Stimulated activated CD8-positive, alpha-beta memory T cell treated with anti-CD3 and anti-CD28 coated beads, Interleukin-15, amount 100 ng/mL, for 24 hours (primary cell): ENCODE data around the gene STARD3.

Experiments used
- DNase-seq: peaks from one replicate; pipeline ENCODE4 v3.0.0-alpha.2; 2020; ENCODE audit warnings: low read depth

The STARD3 gene

GRCh38 chr17:39660397-39661385 is 23.7 kb downstream of the STARD3 start:
- DNase-seq = no peak

GRCh38 chr17:39661744-39662541 is 25.0 kb downstream of the STARD3 start:
- DNase-seq = no peak

GRCh38 chr17:39662551-39663339 is 25.8 kb downstream of the STARD3 start:
- no peak for DNase-seq

GRCh38 chr17:39663340-39663687 is 26.4 kb downstream of the STARD3 start:
- no peak for DNase-seq

GRCh38 chr17:39663688-39664580 is 27.0 kb downstream of the STARD3 start:
- no peak for DNase-seq

GRCh38 chr17:39664581-39665561 is 27.9 kb downstream of the STARD3 start, which contains the start of gene TCAP:
Gene TCAP, plus strand, starts transcription at chr17:39665349. Its CDS starts 11 bp downstream, at chr17:39665360.
- no peak for DNase-seq

- no peak for DNase-seq
Measured at GRCh38 chr17:39665642-39666224, 28.8 kb downstream of the STARD3 start.

GRCh38 chr17:39666231-39666600 is 29.3 kb downstream of the STARD3 start:
- no peak for DNase-seq

- no peak for DNase-seq
Measured at GRCh38 chr17:39666601-39667261, 29.8 kb downstream of the STARD3 start.

GRCh38 chr17:39667262-39667944 is 30.5 kb downstream of the STARD3 start:
- no peak for DNase-seq

GRCh38 chr17:39667945-39668924 is 31.3 kb downstream of the STARD3 start, which contains the start of gene PNMT:
Gene PNMT, plus strand, starts transcription at chr17:39668453. Its CDS starts 23 bp downstream, at chr17:39668476.
- DNase-seq = peak; percentile 45

- no peak for DNase-seq
Measured at GRCh38 chr17:39669897-39670735, 33.2 kb downstream of the STARD3 start.

- DNase-seq = no peak
Measured at GRCh38 chr17:39670746-39671145, 33.8 kb downstream of the STARD3 start.

GRCh38 chr17:39671651-39672521 is 34.9 kb downstream of the STARD3 start:
- no peak for DNase-seq
